GM12801 (cell line): ENCODE results near the gene JPH2.

Experiments
- TF ChIP-seq, protein P1 (sequence below): IDR thresholded peaks from one replicate; pipeline ENCODE4 v1.5.1; 2011; ENCODE audit warnings: control low read depth; ENCODE audit not compliant: insufficient read length; ENCODE audit errors: extremely low read depth

Gene JPH2

DNA sequence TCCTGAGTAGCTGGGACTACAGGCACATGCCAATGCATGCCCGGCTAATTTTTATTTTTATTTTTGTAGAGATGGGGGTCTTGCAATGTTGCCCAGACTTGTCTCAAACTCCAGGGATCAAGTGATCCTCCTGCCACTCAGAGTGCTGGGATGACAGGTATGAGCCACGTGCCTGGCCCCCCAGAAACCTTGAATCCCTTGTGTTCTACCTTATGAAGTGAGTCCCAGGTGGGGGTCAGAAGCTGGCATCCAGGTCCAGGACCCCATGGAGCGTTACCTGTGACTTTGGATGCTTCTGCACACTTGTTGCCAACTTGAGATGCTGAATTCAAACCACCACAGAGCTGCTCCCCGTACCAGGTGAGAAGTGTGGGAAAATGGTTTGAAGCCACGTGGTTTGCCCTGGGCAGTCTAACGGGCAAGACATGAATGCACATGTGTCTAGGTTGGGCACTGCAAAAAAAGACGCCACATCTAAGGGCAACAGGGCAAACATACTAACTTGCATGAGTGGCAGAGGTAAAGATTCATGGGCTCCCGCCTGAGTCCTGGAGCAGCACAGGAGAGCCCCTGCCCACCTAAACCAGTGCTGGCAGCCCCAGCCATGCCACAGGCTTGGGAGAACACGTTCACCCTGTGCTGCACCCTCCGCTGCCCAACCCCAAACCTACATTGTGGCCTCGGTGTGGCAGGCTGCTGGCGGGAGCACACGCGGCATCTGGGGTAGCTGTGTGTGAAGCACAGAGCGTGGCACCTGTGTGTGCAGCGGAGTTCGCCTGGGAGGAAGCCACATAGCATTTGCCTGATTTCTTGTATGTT lies 101.2 kb downstream of the JPH2 start:
- TF ChIP-seq, protein P1, sequence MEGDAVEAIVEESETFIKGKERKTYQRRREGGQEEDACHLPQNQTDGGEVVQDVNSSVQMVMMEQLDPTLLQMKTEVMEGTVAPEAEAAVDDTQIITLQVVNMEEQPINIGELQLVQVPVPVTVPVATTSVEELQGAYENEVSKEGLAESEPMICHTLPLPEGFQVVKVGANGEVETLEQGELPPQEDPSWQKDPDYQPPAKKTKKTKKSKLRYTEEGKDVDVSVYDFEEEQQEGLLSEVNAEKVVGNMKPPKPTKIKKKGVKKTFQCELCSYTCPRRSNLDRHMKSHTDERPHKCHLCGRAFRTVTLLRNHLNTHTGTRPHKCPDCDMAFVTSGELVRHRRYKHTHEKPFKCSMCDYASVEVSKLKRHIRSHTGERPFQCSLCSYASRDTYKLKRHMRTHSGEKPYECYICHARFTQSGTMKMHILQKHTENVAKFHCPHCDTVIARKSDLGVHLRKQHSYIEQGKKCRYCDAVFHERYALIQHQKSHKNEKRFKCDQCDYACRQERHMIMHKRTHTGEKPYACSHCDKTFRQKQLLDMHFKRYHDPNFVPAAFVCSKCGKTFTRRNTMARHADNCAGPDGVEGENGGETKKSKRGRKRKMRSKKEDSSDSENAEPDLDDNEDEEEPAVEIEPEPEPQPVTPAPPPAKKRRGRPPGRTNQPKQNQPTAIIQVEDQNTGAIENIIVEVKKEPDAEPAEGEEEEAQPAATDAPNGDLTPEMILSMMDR: no peak

DNA sequence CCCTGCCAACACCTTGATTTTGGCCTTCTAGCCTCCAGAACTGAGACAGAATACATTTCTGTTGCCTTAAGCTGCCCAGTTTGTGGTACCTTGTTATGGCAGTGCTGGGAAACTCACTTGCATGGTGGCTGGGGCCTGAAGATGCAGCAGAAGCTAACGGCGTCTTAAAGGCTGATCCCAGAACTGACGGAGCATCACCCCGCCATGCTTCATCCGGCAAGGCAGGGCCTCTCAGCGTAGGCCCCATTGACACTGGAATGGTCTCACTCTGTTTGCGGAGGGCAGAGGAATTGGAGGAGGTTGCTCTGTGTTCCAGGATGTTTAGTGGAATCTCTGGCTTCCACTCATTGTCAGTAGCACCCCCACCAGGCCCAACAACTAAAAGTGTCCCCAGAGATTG lies 102.1 kb downstream of the JPH2 start:
- TF ChIP-seq, protein P1: no peak

DNA sequence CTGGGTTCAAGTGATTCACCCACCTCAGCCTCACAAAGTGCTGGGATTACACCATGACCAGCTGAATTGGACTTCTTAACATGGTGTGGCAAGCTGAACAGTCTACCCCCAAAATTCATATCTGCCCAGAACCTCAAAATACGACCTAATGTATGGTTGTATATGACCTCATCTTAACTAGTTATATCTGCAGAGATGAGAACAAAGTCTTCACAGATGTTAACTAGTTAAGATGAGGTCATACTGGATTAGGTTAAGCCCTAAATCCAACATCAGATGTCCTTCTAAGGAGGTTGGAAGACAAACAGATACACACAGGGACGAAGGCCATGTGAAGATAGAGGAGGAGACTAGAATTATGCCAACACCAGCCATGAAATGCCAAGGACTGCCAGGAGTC lies 102.5 kb downstream of the JPH2 start:
- TF ChIP-seq, protein P1: no peak

DNA sequence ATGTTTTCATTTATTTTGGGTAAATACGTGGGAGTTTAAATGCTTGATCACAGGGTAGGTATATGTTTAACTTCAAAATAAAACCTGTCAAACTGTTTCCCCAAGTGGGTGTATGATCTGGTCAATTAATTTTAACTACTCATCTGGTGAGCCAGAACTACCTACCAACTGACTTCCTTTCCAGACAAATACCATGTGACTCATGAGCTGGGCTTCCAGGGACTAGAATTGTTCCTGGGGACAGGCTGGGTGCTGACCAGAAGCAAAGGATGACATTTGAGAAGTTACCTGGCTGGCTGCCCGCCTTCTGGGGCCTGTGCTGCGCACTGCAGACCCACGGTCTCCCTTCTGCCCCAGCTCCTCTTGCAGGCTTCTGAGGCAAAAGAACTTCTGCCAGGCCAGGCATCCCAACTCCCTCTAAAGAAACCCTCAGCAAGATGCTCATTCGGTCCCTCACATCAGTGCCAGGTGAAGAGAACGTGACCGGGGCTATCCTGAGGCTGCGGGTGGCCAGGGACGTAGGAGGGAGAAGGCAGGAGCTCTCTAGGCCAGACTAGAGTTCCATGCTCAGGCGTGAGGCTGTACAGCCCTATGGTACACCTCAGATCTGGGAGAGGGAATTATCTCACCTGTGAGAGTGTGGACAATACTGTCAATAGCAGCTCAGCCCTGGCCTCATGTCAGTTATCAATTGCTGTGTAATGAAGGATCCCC lies 103.6 kb downstream of the JPH2 start:
- TF ChIP-seq, protein P1: no peak

DNA sequence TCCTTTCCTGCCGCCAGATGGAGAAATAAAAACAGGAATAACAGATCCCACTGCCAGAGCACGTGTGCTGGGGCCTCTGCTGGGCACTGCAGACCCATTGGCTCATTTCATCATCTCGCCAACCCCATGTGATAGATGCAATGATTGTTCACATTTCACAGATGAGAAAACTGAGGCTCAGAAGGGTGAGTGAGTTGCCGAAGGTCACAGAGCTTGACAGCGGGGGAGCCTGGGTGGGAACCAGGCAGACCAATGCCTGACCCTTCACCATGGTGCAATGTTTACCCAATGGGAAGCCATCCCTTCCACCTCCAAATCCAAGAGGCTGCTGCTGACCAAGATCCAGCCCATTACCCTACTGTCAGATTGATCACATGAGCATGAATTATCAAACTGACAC lies 105.1 kb downstream of the JPH2 start:
- TF ChIP-seq, protein P1: no peak

DNA sequence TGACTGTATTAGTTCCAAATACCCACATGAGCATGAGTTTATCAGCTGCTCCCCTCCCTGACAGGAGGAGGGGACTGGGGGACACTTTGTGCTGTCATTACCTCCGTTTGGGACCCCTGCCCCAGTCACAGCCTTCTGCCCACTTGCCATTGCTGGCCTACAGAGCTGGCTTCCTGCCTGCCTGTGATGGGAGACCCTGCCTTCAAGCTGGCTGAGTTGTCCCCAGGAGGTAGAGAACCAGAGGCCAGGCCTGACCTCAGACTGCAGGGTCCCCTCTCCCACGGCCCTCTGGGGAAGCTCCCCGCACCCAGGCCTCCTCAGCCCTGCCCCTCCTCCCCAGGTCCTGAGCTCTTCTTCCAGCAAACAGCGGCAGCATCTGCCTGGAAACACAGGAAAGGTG lies 105.5 kb downstream of the JPH2 start:
- TF ChIP-seq, protein P1: no peak

DNA sequence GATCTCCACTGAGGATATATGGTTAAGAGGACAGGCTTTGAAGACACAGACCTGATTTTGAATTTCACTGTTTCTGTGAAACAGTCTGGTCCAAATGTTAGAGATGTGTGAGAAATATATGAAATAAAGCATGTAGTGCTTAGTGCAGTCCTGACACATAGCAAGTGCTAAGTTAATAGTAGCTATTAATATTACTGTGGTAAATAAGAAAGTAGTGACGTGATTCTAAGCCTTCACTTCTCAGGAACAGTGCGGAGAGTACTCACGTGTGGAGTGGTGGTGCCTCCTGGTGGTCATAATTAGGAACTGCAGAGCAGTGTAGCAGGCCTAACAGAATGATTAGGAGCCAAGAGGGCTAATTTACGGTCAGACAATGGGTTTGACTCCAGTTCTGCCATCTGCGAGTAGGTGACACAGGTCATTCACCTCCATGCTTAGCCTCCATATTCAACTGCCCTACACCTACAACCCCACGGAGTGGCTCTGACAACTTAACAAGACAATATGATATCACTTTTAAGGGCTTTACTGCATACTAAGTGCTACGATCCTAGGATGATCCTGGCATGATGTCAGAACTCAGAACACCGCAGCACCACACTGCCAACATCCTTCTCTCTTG lies 106.2 kb downstream of the JPH2 start:
- TF ChIP-seq, protein P1: peak; percentile 95
